ENCODE measurements around the gene PDZD2. TPM values are rescaled to one million over a fixed set of nuclear protein-coding genes. Genes with fewer than 3 reads are reported as not detected.

Gene PDZD2
- total and polyA plus RNA-seq, 2 experiments from 2014 or later = 8.3 to 16.9 TPM

GRCh38 chr5:31637851-31638250, 1.1 kb upstream of the PDZD2 start:
- H3K27ac Mint-ChIP-seq = no peak overlapping the region

More at GRCh38 chr5:31637851-31638250, 1.1 kb upstream of the PDZD2 start:
- peak overlapping the region; percentile 100 for H2AFZ ChIP-seq
- no peaks in the 10 kb centered on the region for H3K36me3 Mint-ChIP-seq (ENCODE audit: low read depth)
- ATAC-seq (no peak), DNase-seq (ENCODE audit: low spot score) (no peak)
- peaks cover 9% of the 10 kb centered on the region; the same call in 1 of the 2 replicates for H4K20me1 ChIP-seq (replicated peaks; ENCODE audit: insufficient read depth)
- peaks cover 6% of the 10 kb centered on the region; the same call in 1 of the 2 replicates for H3F3A ChIP-seq (replicated peaks; ENCODE audit: low read depth)
- H3K4me1 Mint-ChIP-seq = peaks cover 19% of the 10 kb centered on the region; the same call in 2 of the 3 replicates
- H3K27me3 Mint-ChIP-seq (ENCODE audit: insufficient read depth, low read depth, poor library complexity) = peaks cover 4% of the 10 kb centered on the region
- peak overlapping the region; percentile 73 for H3K4me3 ChIP-seq
- H3K36me3 ChIP-seq (ENCODE audit: insufficient read depth) = no peaks in the 10 kb centered on the region
- H3K79me2 ChIP-seq (replicated peaks; ENCODE audit: insufficient read depth) = no peaks in the 10 kb centered on the region
- TF ChIP-seq EZH2phosphoT487 (IDR thresholded peaks at IDR 0.05; ENCODE audit: unreplicated experiment) (no peak), POLR2AphosphoS5 (IDR thresholded peaks at IDR 0.05; ENCODE audit: low read depth) (no peak), EZH2 (IDR thresholded peaks at IDR 0.05; ENCODE audit: low read depth, unreplicated experiment) (no peak), NANOG (IDR thresholded peaks at IDR 0.05; ENCODE audit: borderline replicate concordance) (no peak), STAT1 (IDR thresholded peaks at IDR 0.05; ENCODE audit: unreplicated experiment) (no peak), JUNB (IDR thresholded peaks at IDR 0.05; ENCODE audit: unreplicated experiment) (no peak), ZNF331 (CRISPR knock-in tag; IDR thresholded peaks at IDR 0.05; ENCODE audit: low read depth) (no peak), ZNF114 (CRISPR knock-in tag; IDR thresholded peaks at IDR 0.05) (no peak), CREB1 (CRISPR knock-in tag; IDR thresholded peaks at IDR 0.05; ENCODE audit: low read depth) (no peak)
- TF ChIP-seq, protein P1, sequence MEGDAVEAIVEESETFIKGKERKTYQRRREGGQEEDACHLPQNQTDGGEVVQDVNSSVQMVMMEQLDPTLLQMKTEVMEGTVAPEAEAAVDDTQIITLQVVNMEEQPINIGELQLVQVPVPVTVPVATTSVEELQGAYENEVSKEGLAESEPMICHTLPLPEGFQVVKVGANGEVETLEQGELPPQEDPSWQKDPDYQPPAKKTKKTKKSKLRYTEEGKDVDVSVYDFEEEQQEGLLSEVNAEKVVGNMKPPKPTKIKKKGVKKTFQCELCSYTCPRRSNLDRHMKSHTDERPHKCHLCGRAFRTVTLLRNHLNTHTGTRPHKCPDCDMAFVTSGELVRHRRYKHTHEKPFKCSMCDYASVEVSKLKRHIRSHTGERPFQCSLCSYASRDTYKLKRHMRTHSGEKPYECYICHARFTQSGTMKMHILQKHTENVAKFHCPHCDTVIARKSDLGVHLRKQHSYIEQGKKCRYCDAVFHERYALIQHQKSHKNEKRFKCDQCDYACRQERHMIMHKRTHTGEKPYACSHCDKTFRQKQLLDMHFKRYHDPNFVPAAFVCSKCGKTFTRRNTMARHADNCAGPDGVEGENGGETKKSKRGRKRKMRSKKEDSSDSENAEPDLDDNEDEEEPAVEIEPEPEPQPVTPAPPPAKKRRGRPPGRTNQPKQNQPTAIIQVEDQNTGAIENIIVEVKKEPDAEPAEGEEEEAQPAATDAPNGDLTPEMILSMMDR (conservative IDR thresholded peaks at IDR 0.05; ENCODE audit: low read depth in 2 of 2) = no peak
- TF ChIP-seq, protein P2, sequence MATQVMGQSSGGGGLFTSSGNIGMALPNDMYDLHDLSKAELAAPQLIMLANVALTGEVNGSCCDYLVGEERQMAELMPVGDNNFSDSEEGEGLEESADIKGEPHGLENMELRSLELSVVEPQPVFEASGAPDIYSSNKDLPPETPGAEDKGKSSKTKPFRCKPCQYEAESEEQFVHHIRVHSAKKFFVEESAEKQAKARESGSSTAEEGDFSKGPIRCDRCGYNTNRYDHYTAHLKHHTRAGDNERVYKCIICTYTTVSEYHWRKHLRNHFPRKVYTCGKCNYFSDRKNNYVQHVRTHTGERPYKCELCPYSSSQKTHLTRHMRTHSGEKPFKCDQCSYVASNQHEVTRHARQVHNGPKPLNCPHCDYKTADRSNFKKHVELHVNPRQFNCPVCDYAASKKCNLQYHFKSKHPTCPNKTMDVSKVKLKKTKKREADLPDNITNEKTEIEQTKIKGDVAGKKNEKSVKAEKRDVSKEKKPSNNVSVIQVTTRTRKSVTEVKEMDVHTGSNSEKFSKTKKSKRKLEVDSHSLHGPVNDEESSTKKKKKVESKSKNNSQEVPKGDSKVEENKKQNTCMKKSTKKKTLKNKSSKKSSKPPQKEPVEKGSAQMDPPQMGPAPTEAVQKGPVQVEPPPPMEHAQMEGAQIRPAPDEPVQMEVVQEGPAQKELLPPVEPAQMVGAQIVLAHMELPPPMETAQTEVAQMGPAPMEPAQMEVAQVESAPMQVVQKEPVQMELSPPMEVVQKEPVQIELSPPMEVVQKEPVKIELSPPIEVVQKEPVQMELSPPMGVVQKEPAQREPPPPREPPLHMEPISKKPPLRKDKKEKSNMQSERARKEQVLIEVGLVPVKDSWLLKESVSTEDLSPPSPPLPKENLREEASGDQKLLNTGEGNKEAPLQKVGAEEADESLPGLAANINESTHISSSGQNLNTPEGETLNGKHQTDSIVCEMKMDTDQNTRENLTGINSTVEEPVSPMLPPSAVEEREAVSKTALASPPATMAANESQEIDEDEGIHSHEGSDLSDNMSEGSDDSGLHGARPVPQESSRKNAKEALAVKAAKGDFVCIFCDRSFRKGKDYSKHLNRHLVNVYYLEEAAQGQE (IDR thresholded peaks at IDR 0.05; ENCODE audit: unreplicated experiment) = no peak
- TF ChIP-seq, protein P3, sequence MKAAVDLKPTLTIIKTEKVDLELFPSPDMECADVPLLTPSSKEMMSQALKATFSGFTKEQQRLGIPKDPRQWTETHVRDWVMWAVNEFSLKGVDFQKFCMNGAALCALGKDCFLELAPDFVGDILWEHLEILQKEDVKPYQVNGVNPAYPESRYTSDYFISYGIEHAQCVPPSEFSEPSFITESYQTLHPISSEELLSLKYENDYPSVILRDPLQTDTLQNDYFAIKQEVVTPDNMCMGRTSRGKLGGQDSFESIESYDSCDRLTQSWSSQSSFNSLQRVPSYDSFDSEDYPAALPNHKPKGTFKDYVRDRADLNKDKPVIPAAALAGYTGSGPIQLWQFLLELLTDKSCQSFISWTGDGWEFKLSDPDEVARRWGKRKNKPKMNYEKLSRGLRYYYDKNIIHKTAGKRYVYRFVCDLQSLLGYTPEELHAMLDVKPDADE (IDR thresholded peaks at IDR 0.05) = no peak
- TF ChIP-seq, protein P4, sequence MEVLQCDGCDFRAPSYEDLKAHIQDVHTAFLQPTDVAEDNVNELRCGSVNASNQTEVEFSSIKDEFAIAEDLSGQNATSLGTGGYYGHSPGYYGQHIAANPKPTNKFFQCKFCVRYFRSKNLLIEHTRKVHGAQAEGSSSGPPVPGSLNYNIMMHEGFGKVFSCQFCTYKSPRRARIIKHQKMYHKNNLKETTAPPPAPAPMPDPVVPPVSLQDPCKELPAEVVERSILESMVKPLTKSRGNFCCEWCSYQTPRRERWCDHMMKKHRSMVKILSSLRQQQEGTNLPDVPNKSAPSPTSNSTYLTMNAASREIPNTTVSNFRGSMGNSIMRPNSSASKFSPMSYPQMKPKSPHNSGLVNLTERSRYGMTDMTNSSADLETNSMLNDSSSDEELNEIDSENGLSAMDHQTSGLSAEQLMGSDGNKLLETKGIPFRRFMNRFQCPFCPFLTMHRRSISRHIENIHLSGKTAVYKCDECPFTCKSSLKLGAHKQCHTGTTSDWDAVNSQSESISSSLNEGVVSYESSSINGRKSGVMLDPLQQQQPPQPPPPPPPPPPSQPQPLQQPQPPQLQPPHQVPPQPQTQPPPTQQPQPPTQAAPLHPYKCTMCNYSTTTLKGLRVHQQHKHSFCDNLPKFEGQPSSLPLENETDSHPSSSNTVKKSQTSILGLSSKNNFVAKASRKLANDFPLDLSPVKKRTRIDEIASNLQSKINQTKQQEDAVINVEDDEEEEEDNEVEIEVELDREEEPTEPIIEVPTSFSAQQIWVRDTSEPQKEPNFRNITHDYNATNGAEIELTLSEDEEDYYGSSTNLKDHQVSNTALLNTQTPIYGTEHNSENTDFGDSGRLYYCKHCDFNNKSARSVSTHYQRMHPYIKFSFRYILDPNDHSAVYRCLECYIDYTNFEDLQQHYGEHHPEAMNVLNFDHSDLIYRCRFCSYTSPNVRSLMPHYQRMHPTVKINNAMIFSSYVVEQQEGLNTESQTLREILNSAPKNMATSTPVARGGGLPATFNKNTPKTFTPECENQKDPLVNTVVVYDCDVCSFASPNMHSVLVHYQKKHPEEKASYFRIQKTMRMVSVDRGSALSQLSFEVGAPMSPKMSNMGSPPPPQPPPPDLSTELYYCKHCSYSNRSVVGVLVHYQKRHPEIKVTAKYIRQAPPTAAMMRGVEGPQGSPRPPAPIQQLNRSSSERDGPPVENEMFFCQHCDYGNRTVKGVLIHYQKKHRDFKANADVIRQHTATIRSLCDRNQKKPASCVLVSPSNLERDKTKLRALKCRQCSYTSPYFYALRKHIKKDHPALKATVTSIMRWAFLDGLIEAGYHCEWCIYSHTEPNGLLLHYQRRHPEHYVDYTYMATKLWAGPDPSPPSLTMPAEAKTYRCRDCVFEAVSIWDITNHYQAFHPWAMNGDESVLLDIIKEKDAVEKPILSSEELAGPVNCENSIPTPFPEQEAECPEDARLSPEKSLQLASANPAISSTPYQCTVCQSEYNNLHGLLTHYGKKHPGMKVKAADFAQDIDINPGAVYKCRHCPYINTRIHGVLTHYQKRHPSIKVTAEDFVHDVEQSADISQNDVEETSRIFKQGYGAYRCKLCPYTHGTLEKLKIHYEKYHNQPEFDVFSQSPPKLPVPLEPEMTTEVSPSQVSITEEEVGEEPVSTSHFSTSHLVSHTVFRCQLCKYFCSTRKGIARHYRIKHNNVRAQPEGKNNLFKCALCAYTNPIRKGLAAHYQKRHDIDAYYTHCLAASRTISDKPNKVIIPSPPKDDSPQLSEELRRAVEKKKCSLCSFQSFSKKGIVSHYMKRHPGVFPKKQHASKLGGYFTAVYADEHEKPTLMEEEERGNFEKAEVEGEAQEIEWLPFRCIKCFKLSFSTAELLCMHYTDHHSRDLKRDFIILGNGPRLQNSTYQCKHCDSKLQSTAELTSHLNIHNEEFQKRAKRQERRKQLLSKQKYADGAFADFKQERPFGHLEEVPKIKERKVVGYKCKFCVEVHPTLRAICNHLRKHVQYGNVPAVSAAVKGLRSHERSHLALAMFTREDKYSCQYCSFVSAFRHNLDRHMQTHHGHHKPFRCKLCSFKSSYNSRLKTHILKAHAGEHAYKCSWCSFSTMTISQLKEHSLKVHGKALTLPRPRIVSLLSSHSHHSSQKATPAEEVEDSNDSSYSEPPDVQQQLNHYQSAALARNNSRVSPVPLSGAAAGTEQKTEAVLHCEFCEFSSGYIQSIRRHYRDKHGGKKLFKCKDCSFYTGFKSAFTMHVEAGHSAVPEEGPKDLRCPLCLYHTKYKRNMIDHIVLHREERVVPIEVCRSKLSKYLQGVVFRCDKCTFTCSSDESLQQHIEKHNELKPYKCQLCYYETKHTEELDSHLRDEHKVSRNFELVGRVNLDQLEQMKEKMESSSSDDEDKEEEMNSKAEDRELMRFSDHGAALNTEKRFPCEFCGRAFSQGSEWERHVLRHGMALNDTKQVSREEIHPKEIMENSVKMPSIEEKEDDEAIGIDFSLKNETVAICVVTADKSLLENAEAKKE (CRISPR knock-in tag; IDR thresholded peaks at IDR 0.05) = no peak
- peaks cover 17% of the 10 kb centered on the region for H3K27me3 ChIP-seq (ENCODE audit: insufficient read depth)
- H3K27ac ChIP-seq (ENCODE audit: low read depth) = no peak overlapping the region
- H3K9me2 ChIP-seq (ENCODE audit: insufficient read depth) = no peaks in the 10 kb centered on the region; the same call in 1 of the 2 replicates
- H3K9me3 Mint-ChIP-seq = no peaks in the 10 kb centered on the region
- peak overlapping the region; percentile 95 for H3K4me2 ChIP-seq
- H3K4me1 ChIP-seq (ENCODE audit: insufficient read depth) = peaks cover 27% of the 10 kb centered on the region
- peak overlapping the region; percentile 87; the same call in 2 of the 3 replicates for H3K4me3 Mint-ChIP-seq

Data from GM23338 (cell line).